Thoracic aorta (tissue), 2 donors: ENCODE data around the gene VCP. TPM values are rescaled to one million over a fixed set of nuclear protein-coding genes. Genes with fewer than 3 reads are reported as not detected.

ENCODE experiments used
- ATAC-seq: fragments of 150-250 bp; one replicate; pipeline ENCODE4 v1.8.0; 2017; ENCODE audit warnings: low read depth; ENCODE audit not compliant: insufficient number of reproducible peaks, low FRiP score
- DNase-seq: peaks from one replicate; pipeline ENCODE4 v3.0.0-alpha.2; 2020; ENCODE audit warnings: low spot score
- H3K27ac ChIP-seq, 2 donors: fragments of 200-600 bp; sonication (generic); 1 replicate in 1 of 2; 2 replicates in 1 of 2; pipeline ENCODE4 v1.5.1; 2016; ENCODE audit warnings: mild to moderate bottlenecking in 2 of 2, moderate library complexity in 2 of 2
- H3K27me3 ChIP-seq: fragments of 200-600 bp; sonication (generic); replicated peaks from 2 replicates; pipeline ENCODE4 v1.6.0; 2016; ENCODE audit warnings: mild to moderate bottlenecking; ENCODE audit not compliant: insufficient read depth
- H3K36me3 ChIP-seq: fragments of 200-600 bp; sonication (generic); one replicate; pipeline ENCODE4 v1.5.1; 2016
- H3K4me1 ChIP-seq, 2 donors: fragments of 200-600 bp; sonication (generic); 1 replicate in 1 of 2; 2 replicates in 1 of 2; pipeline versions ENCODE4 v1.5.1 to v1.6.0; 2016; ENCODE audit warnings: low read depth in 2 of 2, mild to moderate bottlenecking in 1 of 2; ENCODE audit not compliant: control insufficient read depth in 1 of 2
- H3K4me3 ChIP-seq: fragments of 200-600 bp; sonication (generic); 2 replicates; pipeline ENCODE4 v1.5.1; 2016; ENCODE audit warnings: mild to moderate bottlenecking
- H3K9me3 ChIP-seq: fragments of 200-600 bp; sonication (generic); 2 replicates; pipeline ENCODE4 v1.5.1; 2016
- CTCF ChIP-seq: fragments of 200-600 bp; sonication (generic); IDR thresholded peaks from one replicate; pipeline ENCODE4 v1.5.1; 2019; ENCODE audit warnings: antibody characterized with exemption
- total RNA-seq, 2 donors: library from RNA; depleted of rRNA; stranded (reverse); fragments of >200 nt; gene quantifications; one replicate each; pipeline versions ENCODE4 v1.1.0 to v1.2.3, GENCODE V29; 2016

Gene VCP
- total RNA-seq, 2 donors from 2014 or later: 179 to 204 TPM

- H3K4me3 ChIP-seq: no peak overlapping the region
- H3K4me1 ChIP-seq: no peaks in the 10 kb centered on the region
- no peaks in the 10 kb centered on the region for H3K9me3 ChIP-seq
- ATAC-seq (no peak), DNase-seq (no peak)
- H3K36me3 ChIP-seq: peaks cover 69% of the 10 kb centered on the region
- H3K27me3 ChIP-seq: no peaks in the 10 kb centered on the region
- no peak overlapping the region for H3K27ac ChIP-seq
- TF ChIP-seq CTCF: no peak
Measured at GRCh38 chr9:35057271-35057620, 15.2 kb downstream of the VCP start.

GRCh38 chr9:35056571-35057270, 15.7 kb downstream of the VCP start:
- peaks cover 63% of the 10 kb centered on the region for H3K36me3 ChIP-seq
- ATAC-seq (no peak), DNase-seq (no peak)
- no peaks in the 10 kb centered on the region for H3K9me3 ChIP-seq
- H3K4me3 ChIP-seq: no peak overlapping the region
- TF ChIP-seq CTCF: no peak
- no peak overlapping the region for H3K27ac ChIP-seq
- H3K27me3 ChIP-seq: no peaks in the 10 kb centered on the region
- no peaks in the 10 kb centered on the region for H3K4me1 ChIP-seq

- Histone ChIP-seq H3K27ac (no peak overlapping the region), H3K4me3 (no peak overlapping the region), H3K27me3 (no peaks in the 10 kb centered on the region), H3K36me3 (peaks cover 47% of the 10 kb centered on the region), H3K9me3 (no peaks in the 10 kb centered on the region), H3K4me1 (peaks cover 0 to 4% of the 10 kb centered on the region in 2 donors)
- DNase-seq: no peak
- TF ChIP-seq CTCF: no peak
- ATAC-seq: no peak
Measured at GRCh38 chr9:35054871-35055644, 17.4 kb downstream of the VCP start.

GRCh38 chr9:35054185-35054835, 18.1 kb downstream of the VCP start:
- Histone ChIP-seq H3K27ac (no peak overlapping the region), H3K4me3 (no peak overlapping the region), H3K27me3 (no peaks in the 10 kb centered on the region), H3K36me3 (peaks cover 44% of the 10 kb centered on the region), H3K9me3 (no peaks in the 10 kb centered on the region), H3K4me1 (peaks cover 0 to 4% of the 10 kb centered on the region in 2 donors)
- no peak for TF ChIP-seq CTCF
- ATAC-seq (no peak), DNase-seq (no peak)
